ENCODE measurements around the gene ACO2.
A peak's percentile ranks its signal among the peaks of the same experiment; 100 is the strongest.
"Not testable (repeated sequence)": the region's sequence is repeated elsewhere in the genome, so short reads cannot be mapped to it uniquely, and the experiment has no call there.

Gene ACO2

DNA sequence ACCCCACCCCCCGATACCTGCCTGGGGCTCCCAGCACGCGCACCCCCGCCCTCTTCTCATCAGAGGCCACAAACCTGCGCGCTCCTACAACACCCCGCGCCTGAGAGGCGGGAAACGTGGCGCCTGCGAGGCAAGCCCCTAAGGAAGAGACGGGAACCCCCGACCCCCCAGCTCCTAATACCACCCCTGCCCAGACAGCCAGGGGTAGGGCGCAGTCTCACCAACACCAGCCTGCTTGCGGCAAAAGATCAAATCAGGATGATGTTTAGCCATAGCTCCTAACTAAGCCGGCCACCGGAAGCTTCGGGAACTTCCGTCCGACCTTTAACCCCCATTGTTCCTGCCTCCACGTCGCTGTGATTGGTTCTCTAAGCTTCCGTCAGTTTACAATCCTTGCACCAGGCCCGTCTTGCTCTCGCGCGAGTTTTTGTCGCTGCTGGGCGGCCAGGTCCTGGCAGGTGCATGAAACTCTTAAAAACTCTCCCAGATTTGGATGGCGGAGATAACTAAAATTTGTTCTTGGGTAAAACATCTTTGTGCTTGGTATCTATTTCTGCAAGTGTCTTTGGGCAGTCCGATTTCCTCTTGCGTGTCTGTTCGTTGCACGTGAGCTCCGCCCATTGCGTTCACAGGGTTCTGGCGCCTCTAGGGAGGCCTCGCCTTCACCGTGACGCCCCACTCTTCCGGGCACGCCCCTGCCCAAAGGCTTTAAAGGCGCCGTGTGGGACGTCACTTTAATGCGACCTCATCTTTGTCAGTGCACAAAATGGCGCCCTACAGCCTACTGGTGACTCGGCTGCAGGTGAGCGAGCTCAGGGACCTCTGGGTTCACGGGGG, at the start of gene ACO2, which contains the start of gene PHF5A:
Gene ACO2 (plus strand): TSS at position 737 of the 837 bp plus-strand sequence. CDS start 30 bp downstream, at position 767.
Gene PHF5A (minus strand): TSS at position 312 of the 837 bp plus-strand sequence. CDS start 39 bp downstream, at position 273.
- peak; percentile 97 to 99 for DNase-seq (ENCODE audit: low read depth in 2 of 2, low spot score in 1 of 2)

GRCh38 chr22:41425660-41426365, 43.1 kb upstream of the ACO2 start:
- DNase-seq (ENCODE audit: low read depth in 2 of 2, low spot score in 1 of 2) = no peak

DNA sequence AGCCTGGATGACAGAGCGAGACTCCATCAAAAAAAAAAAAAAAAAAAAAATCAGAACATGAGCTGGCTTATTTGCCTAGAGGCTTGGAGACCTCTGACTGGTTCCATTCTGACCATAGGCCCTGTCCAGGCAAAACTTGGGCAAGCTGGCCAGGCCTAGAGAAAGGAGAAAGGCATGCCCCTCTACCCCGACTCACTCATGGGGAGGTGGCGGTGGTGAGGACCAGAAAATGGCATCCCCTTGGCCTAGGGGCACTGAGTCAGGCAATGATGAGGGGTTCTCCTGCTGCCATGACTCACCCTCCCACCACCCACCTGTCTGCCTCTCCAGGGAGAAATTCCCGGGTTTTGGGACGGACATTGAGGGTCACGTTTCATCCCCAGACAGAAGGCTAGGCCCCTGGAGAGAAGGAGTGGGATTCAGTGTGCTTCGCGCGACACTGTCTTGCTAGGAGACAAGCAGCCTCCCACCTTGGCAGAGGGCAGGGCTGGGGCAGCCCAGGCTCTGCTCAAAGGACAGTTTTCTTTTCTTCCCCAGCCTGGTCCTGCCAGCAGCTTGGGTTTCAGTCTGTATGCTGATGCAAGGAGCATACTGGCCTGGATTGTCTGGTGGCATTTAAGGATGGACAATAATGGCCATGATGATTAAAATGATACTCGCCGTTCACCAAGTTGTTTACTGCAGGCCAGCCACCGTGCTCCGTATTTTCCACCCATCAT, 39.5 kb upstream of the ACO2 start:
- no peak for DNase-seq (ENCODE audit: low read depth in 2 of 2, low spot score in 1 of 2)

DNA sequence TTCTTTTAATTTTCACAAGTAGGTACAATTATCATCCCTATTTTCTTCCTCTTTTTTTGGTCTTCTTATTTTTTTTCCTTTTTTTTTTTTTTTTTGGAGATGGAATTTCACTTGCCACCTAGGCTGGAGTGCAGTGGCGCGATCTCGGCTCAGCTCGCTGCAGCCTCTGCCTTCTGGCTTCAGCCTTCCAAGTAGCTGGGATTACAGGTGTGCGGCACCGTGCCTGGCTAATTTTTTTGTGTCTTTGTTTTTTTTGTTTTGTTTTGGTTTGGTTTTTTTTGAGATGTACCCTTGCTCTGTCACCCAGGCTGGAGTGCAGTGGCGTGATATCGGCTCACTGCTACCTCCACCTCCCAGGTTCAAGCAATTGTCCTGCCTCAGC, 39.0 kb upstream of the ACO2 start:
- no peak for DNase-seq (ENCODE audit: low read depth in 2 of 2, low spot score in 1 of 2)

DNA sequence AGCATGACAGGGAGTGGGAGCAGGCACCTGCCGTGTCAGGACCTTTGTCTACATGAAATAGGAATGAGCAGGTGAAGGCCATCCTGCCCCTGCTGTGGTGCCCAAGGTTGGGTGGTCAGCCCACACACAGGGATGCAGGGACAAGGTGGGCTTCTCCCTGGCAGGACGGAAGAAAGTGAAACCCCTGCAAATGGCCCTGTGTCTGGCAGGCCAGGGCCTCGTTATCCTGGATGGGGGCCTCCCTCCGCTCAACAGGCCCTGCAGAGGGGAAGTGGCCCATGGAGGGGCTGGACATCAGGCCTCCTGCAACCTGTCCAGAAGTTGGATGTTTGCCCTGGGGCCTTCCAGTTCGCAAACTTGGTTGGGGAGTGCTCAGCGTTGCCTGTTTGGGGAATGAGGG, 37.3 kb upstream of the ACO2 start:
- DNase-seq (ENCODE audit: low read depth in 2 of 2, low spot score in 1 of 2) = no peak

- DNase-seq (ENCODE audit: low read depth in 2 of 2, low spot score in 1 of 2) = not testable (repeated sequence)
These were observed 35.4 kb upstream of the ACO2 start for GRCh38 chr22:41433480-41433879.

- not testable (repeated sequence) for DNase-seq (ENCODE audit: low read depth in 2 of 2, low spot score in 1 of 2)
These were observed 34.4 kb upstream of the ACO2 start for GRCh38 chr22:41434361-41435003.

GRCh38 chr22:41435560-41435959, 33.4 kb upstream of the ACO2 start:
- no peak for DNase-seq (ENCODE audit: low read depth in 2 of 2, low spot score in 1 of 2)

- DNase-seq (ENCODE audit: low read depth in 2 of 2, low spot score in 1 of 2) = no peak
These were observed 32.4 kb upstream of the ACO2 start for GRCh38 chr22:41436322-41437113.

GRCh38 chr22:41437198-41437597, 31.7 kb upstream of the ACO2 start:
- DNase-seq (ENCODE audit: low read depth in 2 of 2, low spot score in 1 of 2) = no peak

DNA sequence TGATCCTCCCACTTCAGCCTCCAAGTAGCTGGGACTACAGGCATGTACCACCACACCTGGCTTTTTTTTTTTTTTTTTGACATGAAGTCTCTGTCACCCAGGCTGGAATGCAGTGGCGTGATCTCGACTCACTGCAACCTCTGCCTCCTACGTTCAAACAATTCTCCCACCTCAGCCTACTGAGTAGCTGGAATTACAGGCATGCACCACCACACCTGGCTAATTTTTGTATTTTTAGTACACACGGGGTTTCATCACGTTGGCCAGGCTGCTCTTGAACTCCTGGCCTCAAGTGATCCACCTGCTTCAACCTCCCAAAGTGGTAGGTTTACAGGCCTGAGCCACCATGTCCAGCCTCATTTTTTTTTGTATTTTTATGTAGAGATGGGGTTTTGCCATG, 28.4 kb upstream of the ACO2 start:
- not testable (repeated sequence) for DNase-seq (ENCODE audit: low read depth in 2 of 2, low spot score in 1 of 2)

DNA sequence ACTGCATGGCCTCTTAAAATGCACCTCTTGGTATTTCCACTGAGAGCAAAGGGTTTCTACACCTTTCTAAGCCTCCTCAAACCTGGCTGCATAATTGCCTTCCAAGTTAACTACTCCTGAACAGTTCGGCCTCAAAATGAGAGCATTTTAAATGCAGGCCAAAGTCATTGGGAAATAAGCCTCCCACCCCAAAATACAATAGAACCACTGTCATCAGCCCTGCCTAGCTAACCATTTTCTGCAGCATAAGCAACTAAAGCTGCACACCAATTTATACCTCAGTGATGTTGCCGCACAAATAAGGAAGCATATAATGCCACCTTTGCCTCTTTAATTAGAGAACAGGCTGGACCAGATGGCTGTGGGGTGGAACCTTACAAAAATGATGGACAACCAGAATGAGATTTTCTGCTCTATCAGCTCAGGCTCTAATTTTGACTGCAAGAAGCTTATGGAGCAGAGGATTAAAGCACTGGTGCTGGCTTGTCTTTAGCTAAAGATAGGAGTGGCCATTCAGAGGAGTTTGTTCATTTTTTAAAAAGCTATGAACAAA, 26.6 kb upstream of the ACO2 start:
- no peak for DNase-seq (ENCODE audit: low read depth in 2 of 2, low spot score in 1 of 2)

DNA sequence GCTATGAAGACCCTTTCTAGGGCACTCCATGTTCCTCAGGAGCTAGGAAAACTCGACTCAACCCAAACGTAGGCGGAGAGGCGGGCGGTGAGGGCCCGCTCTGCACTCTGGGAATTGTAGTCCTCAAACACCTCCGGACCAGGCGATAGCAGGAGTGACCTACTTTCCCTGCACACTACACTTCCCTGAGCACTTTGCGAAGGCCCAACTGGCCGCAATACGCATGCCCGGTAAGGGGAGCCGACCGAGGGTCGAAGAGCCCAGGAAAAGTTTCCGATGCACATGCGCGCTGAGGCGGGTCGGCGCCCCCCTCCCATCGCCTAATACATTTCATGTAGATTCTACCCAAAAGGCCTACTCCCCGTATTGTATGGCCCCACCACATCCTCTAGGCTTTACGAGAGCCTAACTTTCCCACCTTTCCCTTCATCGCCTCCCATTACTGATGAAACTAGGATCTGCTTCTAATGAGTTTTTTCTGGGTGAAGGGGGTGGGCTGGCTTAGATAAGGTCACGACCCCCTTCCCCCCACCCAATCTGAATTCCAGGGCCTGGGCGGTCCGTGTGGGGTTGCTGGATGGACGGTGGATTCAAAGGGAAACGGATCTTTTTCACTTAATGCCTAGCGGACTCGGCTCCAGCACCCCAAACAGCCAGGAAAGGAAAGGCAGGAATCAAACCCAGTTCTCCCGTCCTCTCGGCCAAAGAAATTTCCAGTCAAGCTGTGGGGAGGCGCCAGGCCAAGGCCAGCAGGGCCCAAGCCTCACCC, 24.4 kb upstream of the ACO2 start:
- peak; percentile 58 to 71 for DNase-seq (ENCODE audit: low read depth in 2 of 2, low spot score in 1 of 2)

- DNase-seq (ENCODE audit: low read depth in 2 of 2, low spot score in 1 of 2) = peak in 1 of 2 donors; percentile 8
These were observed 23.5 kb upstream of the ACO2 start for GRCh38 chr22:41445129-41446056.

DNA sequence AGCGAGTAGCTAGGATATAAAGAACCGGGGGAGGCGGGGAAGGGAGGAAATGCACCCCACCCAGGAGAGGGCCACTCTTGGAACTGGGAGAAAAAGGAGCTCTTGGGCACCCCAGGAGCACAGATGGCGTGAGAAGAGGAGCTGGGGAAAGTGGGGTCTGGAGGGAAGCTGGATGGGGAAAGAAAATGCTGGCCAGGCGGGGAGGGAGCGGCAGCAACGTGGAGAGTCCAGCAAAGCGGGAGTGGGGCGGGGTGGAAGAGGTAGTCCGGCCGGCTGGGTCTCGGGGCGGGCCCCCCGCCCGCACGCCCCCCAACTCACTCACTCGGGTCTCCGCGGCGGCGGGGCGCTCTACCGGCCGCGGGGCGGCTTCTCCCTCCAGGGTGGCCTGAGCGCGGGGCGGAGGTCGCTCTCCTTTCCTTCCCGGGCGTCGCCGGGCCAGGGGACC, 22.8 kb upstream of the ACO2 start:
- no peak for DNase-seq (ENCODE audit: low read depth in 2 of 2, low spot score in 1 of 2)

GRCh38 chr22:41446639-41447434, 22.1 kb upstream of the ACO2 start, which contains the start of gene TOB2:
Gene TOB2, minus strand, starts transcription at chr22:41446801. Its CDS starts 9,456 bp downstream, at chr22:41437345.
- peak; percentile 80 to 90 for DNase-seq (ENCODE audit: low read depth in 2 of 2, low spot score in 1 of 2)
